Esophagus squamous epithelium (tissue), 5 donors: ENCODE results near the gene GMCL2. TPM values are rescaled to one million over a fixed set of nuclear protein-coding genes. Genes with fewer than 3 reads are reported as not detected.
"Not testable (repeated sequence)": the region's sequence is repeated elsewhere in the genome, so short reads cannot be mapped to it uniquely, and the experiment has no call there.

ENCODE experiments used
- DNase-seq: peaks from one replicate; lab custom pipeline; 2025; lab: John Stamatoyannopoulos, UW
- H3K27ac ChIP-seq, 4 donors: fragments of 200-600 bp; sonication (generic); one replicate each; pipeline ENCODE4 v1.5.1; 2016 to 2019; ENCODE audit warnings: mild to moderate bottlenecking in 1 of 4
- H3K27me3 ChIP-seq, 4 donors: fragments of 200-600 bp; sonication (generic); 1 replicate in 3 of 4; 2 replicates in 1 of 4; pipeline versions ENCODE4 v1.5.1 to v1.6.0; 2017 to 2021; ENCODE audit warnings: antibody characterized with exemption in 1 of 4
- H3K36me3 ChIP-seq, 3 donors: fragments of 200-600 bp; sonication (generic); one replicate each; pipeline ENCODE4 v1.5.1; 2016 to 2019
- H3K4me1 ChIP-seq, 3 donors: fragments of 200-600 bp; sonication (generic); one replicate each; pipeline ENCODE4 v1.5.1; 2017 to 2019
- H3K4me3 ChIP-seq, 4 donors: fragments of 200-600 bp; sonication (generic); 1 replicate in 3 of 4; 2 replicates in 1 of 4; pipeline ENCODE4 v1.5.1; 2016 to 2019; ENCODE audit warnings: mild to moderate bottlenecking in 2 of 4, moderate library complexity in 1 of 4
- H3K9me3 ChIP-seq, 3 donors: fragments of 200-600 bp; sonication (generic); one replicate each; pipeline ENCODE4 v1.5.1; 2016 to 2019
- POLR2A ChIP-seq, 4 donors: fragments of 450-650 bp; IDR thresholded peaks; one replicate each; pipeline ENCODE4 v1.6.1; 2017; ENCODE audit warnings: antibody characterized with exemption in 4 of 4, mild to moderate bottlenecking in 4 of 4, moderate library complexity in 3 of 4
- WGBS, 2 donors: methylation state at CpG; one replicate each; pipeline ENCODE4 v1.1.5; 2018; 5-methylcytosine and 5-hydroxymethylcytosine counted together
- intact Hi-C: fragments of 100-400 bp; cut with DNase I; formaldehyde crosslinking; loops from one replicate; pipeline ENCODE4 v1.15.0; 2022
- total RNA-seq, 4 donors: library from RNA; depleted of rRNA; stranded (reverse); fragments of >200 nt; gene quantifications; one replicate each; pipeline ENCODE4 v1.1.0, GENCODE V29; 2016
- TF ChIP-seq, protein P1 (sequence below), 6 experiments: fragments of 450-650 bp in 4 of 6; fragments of 200-600 bp in 2 of 6; sonication (generic) in 2 of 6; IDR thresholded peaks; one replicate each; pipeline ENCODE4 v1.5.1; 2016 to 2019; ENCODE audit warnings: antibody characterized with exemption in 6 of 6, mild to moderate bottlenecking in 4 of 6, moderate library complexity in 4 of 6
- donor health status: DM: yes; HTN: yes; CAD: no.

GMCL2 gene
- total RNA-seq, 4 donors from 2014 or later: not detected

DNA sequence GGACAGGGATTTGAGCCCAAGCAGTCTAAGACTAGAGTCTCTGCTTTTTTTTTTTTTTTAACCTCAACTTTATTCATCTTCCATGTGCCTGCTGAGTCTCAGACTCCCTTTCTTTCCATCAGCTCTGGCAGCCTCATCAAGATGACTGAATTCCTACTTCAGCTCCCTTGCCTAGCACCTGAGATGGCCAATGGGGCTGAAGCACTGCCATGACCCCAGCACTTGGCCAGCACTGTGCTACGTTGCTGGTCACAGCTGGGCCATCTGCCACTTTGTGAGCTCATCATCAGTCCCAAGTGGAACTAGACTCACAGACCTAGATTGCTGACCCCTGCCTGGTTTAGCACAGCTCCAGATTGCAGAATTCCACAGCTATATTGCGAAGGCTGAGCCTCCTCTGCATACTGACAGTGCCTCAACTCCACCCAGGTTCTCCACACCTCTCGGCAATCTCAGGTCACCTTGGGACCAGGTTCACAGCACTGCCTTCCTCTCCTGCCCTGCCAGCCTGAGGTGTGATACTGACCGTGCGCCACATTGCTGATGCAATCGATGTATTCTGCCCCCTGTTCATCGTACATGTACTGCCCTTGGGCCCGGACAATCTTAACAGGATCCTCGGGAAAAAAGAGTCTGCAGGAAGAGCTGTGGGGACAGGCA is 43.8 kb upstream of the GMCL2 start:
- Histone ChIP-seq H3K4me1 (peaks cover 13 to 63% (median 44%) of the 10 kb centered on the region in 3 donors), H3K27ac (peak overlapping the region; percentile 88 to 98 (median 92)), H3K9me3 (no peaks in the 10 kb centered on the region), H3K4me3 (peak overlapping the region; percentile 62 to 91 (median 70)), H3K27me3 (no peaks in the 10 kb centered on the region), H3K36me3 (peaks cover 7 to 55% (median 12%) of the 10 kb centered on the region in 3 donors)
- DNase-seq: no peak
- TF ChIP-seq POLR2A (IDR thresholded peaks at IDR 0.05): no peak
- TF ChIP-seq, protein P1, sequence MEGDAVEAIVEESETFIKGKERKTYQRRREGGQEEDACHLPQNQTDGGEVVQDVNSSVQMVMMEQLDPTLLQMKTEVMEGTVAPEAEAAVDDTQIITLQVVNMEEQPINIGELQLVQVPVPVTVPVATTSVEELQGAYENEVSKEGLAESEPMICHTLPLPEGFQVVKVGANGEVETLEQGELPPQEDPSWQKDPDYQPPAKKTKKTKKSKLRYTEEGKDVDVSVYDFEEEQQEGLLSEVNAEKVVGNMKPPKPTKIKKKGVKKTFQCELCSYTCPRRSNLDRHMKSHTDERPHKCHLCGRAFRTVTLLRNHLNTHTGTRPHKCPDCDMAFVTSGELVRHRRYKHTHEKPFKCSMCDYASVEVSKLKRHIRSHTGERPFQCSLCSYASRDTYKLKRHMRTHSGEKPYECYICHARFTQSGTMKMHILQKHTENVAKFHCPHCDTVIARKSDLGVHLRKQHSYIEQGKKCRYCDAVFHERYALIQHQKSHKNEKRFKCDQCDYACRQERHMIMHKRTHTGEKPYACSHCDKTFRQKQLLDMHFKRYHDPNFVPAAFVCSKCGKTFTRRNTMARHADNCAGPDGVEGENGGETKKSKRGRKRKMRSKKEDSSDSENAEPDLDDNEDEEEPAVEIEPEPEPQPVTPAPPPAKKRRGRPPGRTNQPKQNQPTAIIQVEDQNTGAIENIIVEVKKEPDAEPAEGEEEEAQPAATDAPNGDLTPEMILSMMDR (IDR thresholded peaks at IDR 0.05): no peak
- intact Hi-C loops: no loop called here
- 49 to 57% methylated on average over 5 to 9 of the region's 9 CpGs for WGBS, 2 donors

DNA sequence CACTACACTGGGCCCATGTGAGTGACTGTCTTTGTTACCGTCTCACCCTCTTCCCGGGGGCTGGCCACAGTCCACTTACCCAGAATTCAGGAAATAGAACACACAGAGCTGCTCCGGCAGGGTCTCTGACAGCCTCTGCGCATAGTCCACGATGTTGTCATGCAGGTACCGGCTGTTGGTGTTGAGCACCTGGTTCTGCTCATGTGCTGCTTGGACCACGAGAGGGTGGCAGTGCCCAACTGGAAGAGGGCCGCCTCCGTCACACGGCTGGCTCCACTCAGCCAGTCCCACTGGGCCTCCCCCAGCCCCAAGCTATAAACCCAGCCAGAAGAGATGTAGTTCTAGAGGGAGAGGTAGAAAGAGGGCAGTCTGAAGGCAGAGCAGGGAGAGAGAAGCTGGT is 42.7 kb upstream of the GMCL2 start:
- no peak overlapping the region for H3K4me3 ChIP-seq
- no peak for DNase-seq
- H3K27ac ChIP-seq: no peak overlapping the region
- peaks cover 13 to 58% (median 42%) of the 10 kb centered on the region in 3 donors for H3K4me1 ChIP-seq
- peaks cover 12 to 66% (median 12%) of the 10 kb centered on the region in 3 donors for H3K36me3 ChIP-seq
- H3K9me3 ChIP-seq: no peaks in the 10 kb centered on the region
- H3K27me3 ChIP-seq: no peaks in the 10 kb centered on the region
- TF ChIP-seq, protein P1 (IDR thresholded peaks at IDR 0.05): no peak
- no peak for TF ChIP-seq POLR2A (IDR thresholded peaks at IDR 0.05)
- WGBS, 2 donors: 87 to 94% methylated on average over 3 of the region's 10 CpGs
- intact Hi-C loops: no loop called here

DNA sequence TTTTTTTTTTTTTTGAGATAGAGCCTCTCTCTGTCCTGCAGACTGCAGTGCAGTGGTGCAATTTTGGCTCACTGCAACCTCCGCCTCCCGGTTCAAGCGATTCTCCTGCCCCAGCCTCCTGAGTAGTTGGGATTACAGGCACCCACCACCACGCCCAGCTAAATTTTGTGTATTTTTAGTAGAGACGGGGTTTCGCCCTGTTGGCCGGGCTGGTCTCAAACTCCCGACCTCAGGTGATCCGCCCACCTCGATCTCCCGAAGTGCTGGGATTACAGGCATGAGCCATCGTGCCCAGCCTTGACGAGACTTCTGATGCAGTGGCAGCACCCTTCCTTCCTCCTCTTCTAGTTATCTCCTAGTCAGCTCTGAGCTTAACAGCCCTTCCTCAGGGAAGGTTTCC is 41.9 kb upstream of the GMCL2 start:
- H3K36me3 ChIP-seq: peaks cover 12 to 74% (median 13%) of the 10 kb centered on the region in 3 donors
- H3K9me3 ChIP-seq, H3K27ac ChIP-seq, DNase-seq, H3K4me3 ChIP-seq, H3K27me3 ChIP-seq, intact Hi-C loops: not testable (repeated sequence)
- WGBS, 2 donors: 83 to 90% methylated on average over 12 to 13 of the region's 13 CpGs
- H3K4me1 ChIP-seq: peaks cover 13 to 51% (median 35%) of the 10 kb centered on the region in 3 donors

DNA sequence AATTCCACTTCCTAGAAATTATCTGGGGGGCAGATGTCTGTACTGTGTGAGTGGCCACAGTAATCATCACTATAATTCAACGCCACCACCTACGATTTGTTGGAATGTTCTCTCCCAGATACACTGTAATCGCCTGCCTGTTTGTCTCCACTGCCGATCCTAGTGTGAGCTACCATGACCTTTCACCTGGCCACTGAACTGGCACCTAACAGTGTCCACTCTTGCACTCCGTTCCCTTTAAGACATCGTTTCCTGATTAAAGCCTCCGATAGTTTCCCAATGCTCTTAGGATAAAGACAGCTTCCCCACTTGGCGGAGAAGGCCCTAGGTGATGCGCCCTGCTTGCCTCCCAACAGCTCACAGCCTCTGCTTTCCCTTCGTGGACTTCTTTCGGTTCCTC is 41.4 kb upstream of the GMCL2 start:
- TF ChIP-seq POLR2A (IDR thresholded peaks at IDR 0.05): no peak
- TF ChIP-seq, protein P1 (IDR thresholded peaks at IDR 0.05): no peak
- 88 to 92% methylated on average over 11 of the region's 11 CpGs for WGBS, 2 donors
- DNase-seq: no peak
- Histone ChIP-seq H3K27ac (no peak overlapping the region), H3K4me1 (peaks cover 13 to 51% (median 34%) of the 10 kb centered on the region in 3 donors), H3K36me3 (peaks cover 12 to 79% (median 13%) of the 10 kb centered on the region in 3 donors), H3K27me3 (no peaks in the 10 kb centered on the region), H3K4me3 (no peak overlapping the region), H3K9me3 (no peaks in the 10 kb centered on the region)
- intact Hi-C loops: no loop called here

DNA sequence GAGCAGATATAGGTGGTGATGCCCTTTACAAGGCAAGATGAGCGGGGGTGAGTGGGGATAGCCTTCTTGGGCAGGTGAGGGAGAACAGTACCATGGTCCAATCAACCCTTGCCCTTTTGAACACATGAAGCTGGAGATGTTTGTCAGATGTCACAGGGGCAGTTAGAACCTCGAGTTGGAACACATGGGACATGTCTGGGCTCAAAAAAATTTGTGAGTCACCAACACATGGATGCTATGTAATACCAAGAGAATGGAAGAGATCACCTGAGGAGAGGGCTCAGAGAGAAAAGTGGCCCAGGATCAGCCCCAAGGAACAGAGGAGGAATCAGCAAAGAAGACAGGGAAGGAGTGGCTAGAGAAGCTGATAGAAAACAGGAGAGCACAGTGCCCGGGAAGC is 40.8 kb upstream of the GMCL2 start:
- H3K9me3 ChIP-seq: no peaks in the 10 kb centered on the region
- DNase-seq: no peak
- H3K4me3 ChIP-seq: no peak overlapping the region
- 76 to 83% methylated on average over 3 of the region's 3 CpGs for WGBS, 2 donors
- no peak overlapping the region for H3K27ac ChIP-seq
- H3K27me3 ChIP-seq: no peaks in the 10 kb centered on the region
- peaks cover 12 to 86% (median 13%) of the 10 kb centered on the region in 3 donors for H3K36me3 ChIP-seq
- intact Hi-C loops: no loop called here
- TF ChIP-seq, protein P1 (IDR thresholded peaks at IDR 0.05): no peak
- TF ChIP-seq POLR2A (IDR thresholded peaks at IDR 0.05): no peak
- H3K4me1 ChIP-seq: peaks cover 13 to 46% (median 30%) of the 10 kb centered on the region in 3 donors
